PFSK-1 (cell line): Measurements from ENCODE around the gene USH2A.

ENCODE experiments used
- FOXP2 ChIP-seq: optimal IDR thresholded peaks from 2 replicates; pipeline ENCODE3; 2011; ENCODE audit warnings: borderline replicate concordance, control low read depth, inconsistent platforms; ENCODE audit not compliant: insufficient read depth; ENCODE audit errors: extremely low read length, extremely low read depth
- POLR2AphosphoS5 ChIP-seq: IDR thresholded peaks from 2 replicates; pipeline ENCODE4 v1.6.1; 2012; ENCODE audit warnings: low read depth, mild to moderate bottlenecking, control low read depth, low read length, moderate library complexity
- SIN3A ChIP-seq: IDR thresholded peaks from 2 replicates; pipeline ENCODE4 v1.6.1; 2012; ENCODE audit warnings: mild to moderate bottlenecking, low read length, moderate library complexity, borderline replicate concordance; ENCODE audit not compliant: insufficient read depth
- TAF1 ChIP-seq: IDR thresholded peaks from 2 replicates; pipeline ENCODE4 v1.6.1; 2012; ENCODE audit warnings: low read length, control low read depth, borderline replicate concordance; ENCODE audit not compliant: insufficient read depth
- TF ChIP-seq, protein P1 (sequence below), 2 experiments: IDR thresholded peaks; 2 replicates each; pipeline versions ENCODE4 v1.6.1 to v1.8.0; 2011 to 2012; ENCODE audit warnings: low read depth in 2 of 2, low read length in 2 of 2, control low read depth in 1 of 2, inconsistent platforms in 1 of 2, mild to moderate bottlenecking in 1 of 2, moderate library complexity in 1 of 2; ENCODE audit not compliant: insufficient read depth in 1 of 2

Gene USH2A

GRCh38 chr1:215872658-215873057, 550.6 kb downstream of the USH2A start:
- no peak for TF ChIP-seq FOXP2
- TF ChIP-seq, protein P1, sequence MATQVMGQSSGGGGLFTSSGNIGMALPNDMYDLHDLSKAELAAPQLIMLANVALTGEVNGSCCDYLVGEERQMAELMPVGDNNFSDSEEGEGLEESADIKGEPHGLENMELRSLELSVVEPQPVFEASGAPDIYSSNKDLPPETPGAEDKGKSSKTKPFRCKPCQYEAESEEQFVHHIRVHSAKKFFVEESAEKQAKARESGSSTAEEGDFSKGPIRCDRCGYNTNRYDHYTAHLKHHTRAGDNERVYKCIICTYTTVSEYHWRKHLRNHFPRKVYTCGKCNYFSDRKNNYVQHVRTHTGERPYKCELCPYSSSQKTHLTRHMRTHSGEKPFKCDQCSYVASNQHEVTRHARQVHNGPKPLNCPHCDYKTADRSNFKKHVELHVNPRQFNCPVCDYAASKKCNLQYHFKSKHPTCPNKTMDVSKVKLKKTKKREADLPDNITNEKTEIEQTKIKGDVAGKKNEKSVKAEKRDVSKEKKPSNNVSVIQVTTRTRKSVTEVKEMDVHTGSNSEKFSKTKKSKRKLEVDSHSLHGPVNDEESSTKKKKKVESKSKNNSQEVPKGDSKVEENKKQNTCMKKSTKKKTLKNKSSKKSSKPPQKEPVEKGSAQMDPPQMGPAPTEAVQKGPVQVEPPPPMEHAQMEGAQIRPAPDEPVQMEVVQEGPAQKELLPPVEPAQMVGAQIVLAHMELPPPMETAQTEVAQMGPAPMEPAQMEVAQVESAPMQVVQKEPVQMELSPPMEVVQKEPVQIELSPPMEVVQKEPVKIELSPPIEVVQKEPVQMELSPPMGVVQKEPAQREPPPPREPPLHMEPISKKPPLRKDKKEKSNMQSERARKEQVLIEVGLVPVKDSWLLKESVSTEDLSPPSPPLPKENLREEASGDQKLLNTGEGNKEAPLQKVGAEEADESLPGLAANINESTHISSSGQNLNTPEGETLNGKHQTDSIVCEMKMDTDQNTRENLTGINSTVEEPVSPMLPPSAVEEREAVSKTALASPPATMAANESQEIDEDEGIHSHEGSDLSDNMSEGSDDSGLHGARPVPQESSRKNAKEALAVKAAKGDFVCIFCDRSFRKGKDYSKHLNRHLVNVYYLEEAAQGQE (IDR thresholded peaks at IDR 0.05; ENCODE audit: insufficient read depth in 1 of 2, low read depth in 2 of 2, low read length in 2 of 2): no peak
- TF ChIP-seq SIN3A: no peak

- TF ChIP-seq TAF1: no peak
- TF ChIP-seq FOXP2: no peak
- no peak for TF ChIP-seq POLR2AphosphoS5
- TF ChIP-seq, protein P1 (IDR thresholded peaks at IDR 0.05; ENCODE audit: insufficient read depth in 1 of 2, low read depth in 2 of 2, low read length in 2 of 2): no peak
These were observed 554.7 kb downstream of the USH2A start for GRCh38 chr1:215868500-215868899.

GRCh38 chr1:215865060-215865459, 558.2 kb downstream of the USH2A start:
- TF ChIP-seq FOXP2 (no peak), POLR2AphosphoS5 (no peak), TAF1 (no peak), SIN3A (no peak)
- TF ChIP-seq, protein P1 (IDR thresholded peaks at IDR 0.05; ENCODE audit: insufficient read depth in 1 of 2, low read depth in 2 of 2, low read length in 2 of 2): no peak

DNA sequence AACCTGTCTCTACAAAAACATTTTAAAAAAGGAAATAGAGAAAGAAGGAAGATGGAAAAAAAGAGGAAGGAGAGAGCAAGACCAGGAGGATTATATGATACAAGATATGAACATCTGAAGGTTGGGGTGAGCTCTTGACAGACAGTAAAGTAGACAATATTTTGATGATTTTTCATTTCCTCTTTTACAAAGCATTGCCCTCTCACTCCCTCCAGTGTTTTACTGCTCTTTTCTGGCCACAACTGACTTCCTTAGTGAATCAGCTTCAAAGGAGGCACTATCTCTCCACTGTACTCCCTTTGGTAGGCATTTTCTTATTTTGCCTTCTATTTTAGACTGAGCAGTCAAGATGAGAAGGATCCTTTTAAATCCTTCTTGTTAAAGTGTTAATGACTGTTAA, 559.5 kb downstream of the USH2A start:
- TF ChIP-seq SIN3A (no peak), POLR2AphosphoS5 (no peak)

DNA sequence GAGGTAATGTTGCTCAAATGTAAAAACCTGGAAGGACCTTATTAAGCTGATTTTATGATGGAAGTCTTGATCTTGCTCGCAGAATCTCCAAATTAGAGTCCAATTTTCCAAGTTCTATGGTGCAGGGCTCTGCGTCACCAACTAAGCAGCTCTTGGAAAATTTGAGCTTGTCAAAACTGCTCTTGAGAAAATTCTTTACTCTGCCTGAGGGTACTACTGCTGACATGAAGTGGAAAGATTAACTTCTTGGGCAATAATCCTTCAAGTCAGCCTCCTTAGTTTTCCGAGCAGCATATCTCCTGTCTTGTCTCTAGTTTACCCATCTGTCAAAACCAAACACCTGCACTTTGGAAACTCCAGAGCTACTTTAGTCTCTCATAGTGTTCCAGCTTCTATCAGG, 562.4 kb downstream of the USH2A start:
- no peak for TF ChIP-seq SIN3A
- no peak for TF ChIP-seq FOXP2
- TF ChIP-seq TAF1: no peak
- TF ChIP-seq, protein P1 (IDR thresholded peaks at IDR 0.05; ENCODE audit: insufficient read depth in 1 of 2, low read depth in 2 of 2, low read length in 2 of 2): no peak
- TF ChIP-seq POLR2AphosphoS5: no peak

DNA sequence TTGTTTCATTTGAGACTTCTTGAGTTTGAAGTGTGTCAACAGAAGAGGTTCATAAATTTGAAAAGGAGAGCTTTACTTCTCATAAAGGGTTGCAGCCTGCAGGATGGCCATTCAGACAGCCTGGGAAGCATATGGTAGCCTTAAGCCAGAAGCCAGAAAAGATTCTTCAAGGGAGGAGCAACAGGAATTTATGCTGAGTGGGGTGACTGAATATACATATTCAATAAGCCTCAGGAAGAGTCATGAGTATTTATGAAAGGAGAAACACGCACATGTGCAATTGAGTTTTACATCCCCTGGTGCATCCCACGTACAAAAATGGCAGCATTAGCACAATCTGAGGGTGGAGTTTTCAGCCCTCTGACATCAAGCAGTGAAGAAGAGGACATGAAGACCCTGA, 565.9 kb downstream of the USH2A start:
- TF ChIP-seq, protein P1 (IDR thresholded peaks at IDR 0.05; ENCODE audit: insufficient read depth in 1 of 2, low read depth in 2 of 2, low read length in 2 of 2): no peak
- TF ChIP-seq POLR2AphosphoS5: no peak
- no peak for TF ChIP-seq SIN3A
- TF ChIP-seq TAF1: no peak
- TF ChIP-seq FOXP2: no peak
